ENCODE measurements around the gene DCXR.

Gene DCXR

DNA sequence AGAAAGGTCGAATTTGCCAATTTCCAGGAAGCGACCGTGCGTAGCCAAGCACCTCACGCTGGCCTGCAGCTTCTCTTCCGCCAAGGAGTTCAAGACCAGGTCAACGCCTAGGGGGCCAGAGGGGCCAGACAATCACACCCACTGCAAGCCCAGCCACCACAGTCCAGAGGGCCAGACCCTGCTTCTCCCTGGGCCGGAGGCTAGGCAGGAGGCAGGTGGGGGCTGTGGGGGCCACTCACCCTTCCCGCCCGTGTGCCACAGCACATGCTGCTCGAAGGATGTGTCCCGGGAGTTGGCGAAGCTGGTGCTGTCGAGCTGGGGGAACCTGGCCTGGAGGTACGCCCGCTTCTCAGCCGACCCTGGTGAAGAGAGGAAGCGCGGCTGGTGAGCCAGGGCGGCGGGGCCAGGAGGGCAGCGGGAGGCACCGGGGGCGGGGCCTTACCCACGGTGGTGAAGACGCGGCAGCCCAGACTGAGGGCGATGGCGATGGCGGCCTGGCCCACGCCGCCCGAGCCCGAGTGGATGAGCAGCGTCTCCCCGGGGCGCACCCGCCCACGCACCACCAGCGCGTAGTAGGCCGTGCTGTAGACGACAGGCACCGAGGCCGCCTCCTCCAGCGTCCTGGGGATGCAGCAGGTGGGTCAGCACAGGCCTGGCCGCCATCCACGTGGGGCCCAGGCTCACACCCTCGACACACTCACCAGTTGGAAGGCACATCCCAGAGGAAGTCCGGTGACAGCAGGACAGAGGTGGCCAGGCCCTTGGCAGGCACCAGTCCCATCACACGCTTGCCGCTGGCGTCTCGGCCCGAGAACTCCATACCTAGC, 46.2 kb upstream of the DCXR start:
- DNase-seq (ENCODE audit: low read depth), result no peak
- no peak overlapping the region for H3K4me3 ChIP-seq (ENCODE audit: low read depth, low read length)
- TF ChIP-seq, protein P1, sequence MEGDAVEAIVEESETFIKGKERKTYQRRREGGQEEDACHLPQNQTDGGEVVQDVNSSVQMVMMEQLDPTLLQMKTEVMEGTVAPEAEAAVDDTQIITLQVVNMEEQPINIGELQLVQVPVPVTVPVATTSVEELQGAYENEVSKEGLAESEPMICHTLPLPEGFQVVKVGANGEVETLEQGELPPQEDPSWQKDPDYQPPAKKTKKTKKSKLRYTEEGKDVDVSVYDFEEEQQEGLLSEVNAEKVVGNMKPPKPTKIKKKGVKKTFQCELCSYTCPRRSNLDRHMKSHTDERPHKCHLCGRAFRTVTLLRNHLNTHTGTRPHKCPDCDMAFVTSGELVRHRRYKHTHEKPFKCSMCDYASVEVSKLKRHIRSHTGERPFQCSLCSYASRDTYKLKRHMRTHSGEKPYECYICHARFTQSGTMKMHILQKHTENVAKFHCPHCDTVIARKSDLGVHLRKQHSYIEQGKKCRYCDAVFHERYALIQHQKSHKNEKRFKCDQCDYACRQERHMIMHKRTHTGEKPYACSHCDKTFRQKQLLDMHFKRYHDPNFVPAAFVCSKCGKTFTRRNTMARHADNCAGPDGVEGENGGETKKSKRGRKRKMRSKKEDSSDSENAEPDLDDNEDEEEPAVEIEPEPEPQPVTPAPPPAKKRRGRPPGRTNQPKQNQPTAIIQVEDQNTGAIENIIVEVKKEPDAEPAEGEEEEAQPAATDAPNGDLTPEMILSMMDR (IDR thresholded peaks at IDR 0.05; ENCODE audit: low read depth, low read length), result no peak
- peak; percentile 9 for TF ChIP-seq POLR2A (IDR thresholded peaks at IDR 0.05; ENCODE audit: extremely low read depth, insufficient read length)

DNA sequence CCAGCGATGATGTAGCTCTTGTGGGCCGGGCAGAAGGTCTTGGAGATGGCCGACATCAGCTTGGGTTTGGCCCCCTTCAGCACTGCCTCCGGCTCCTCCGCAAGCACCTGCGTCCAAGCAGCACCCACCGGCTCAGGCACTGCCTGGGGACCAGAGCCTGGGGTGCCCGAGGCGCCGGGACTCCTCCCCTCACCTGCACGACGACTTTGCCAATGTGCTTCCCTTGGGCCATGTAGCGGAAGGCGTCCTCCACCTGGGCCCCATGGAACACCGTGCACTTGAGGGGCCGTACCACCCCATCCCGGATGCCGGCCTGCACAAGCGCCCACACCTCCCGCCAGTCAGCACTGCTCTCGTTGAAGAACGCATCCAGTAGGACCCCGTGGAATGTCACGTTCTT, 45.5 kb upstream of the DCXR start:
- no peak overlapping the region for H3K4me3 ChIP-seq (ENCODE audit: low read depth, low read length)
- TF ChIP-seq, protein P1 (IDR thresholded peaks at IDR 0.05; ENCODE audit: low read depth, low read length), result no peak
- TF ChIP-seq, protein P2, sequence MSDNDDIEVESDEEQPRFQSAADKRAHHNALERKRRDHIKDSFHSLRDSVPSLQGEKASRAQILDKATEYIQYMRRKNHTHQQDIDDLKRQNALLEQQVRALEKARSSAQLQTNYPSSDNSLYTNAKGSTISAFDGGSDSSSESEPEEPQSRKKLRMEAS (IDR thresholded peaks at IDR 0.05; ENCODE audit: low read depth, low read length), result no peak
- TF ChIP-seq POLR2A (IDR thresholded peaks at IDR 0.05; ENCODE audit: extremely low read depth, insufficient read length), result no peak
- TF ChIP-seq MYC (IDR thresholded peaks at IDR 0.05; ENCODE audit: low read depth, low read length), result no peak
- no peak for DNase-seq (ENCODE audit: low read depth)

DNA sequence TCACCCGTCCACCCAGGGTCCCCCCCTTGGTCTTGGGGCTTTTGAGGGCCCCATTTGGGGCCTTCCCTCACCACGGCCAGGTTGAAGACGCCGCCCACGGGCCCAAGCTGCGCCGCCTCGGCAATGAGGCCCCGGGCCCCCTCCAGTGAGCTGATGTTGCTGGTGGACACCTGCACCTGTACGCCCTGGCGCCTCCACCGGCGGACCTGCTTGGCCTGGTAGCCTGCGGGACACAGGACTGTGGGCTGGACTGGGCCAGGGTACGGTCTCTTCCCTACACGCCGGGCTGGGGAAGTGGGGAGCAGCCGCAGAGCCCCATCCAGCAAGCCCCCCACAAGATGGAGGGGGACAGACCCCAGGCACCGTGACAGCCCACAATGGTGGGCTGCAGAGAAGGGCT, 45.0 kb upstream of the DCXR start:
- no peak for TF ChIP-seq MYC (IDR thresholded peaks at IDR 0.05; ENCODE audit: low read depth, low read length)
- TF ChIP-seq POLR2A (IDR thresholded peaks at IDR 0.05; ENCODE audit: extremely low read depth, insufficient read length), result no peak
- TF ChIP-seq, protein P2 (IDR thresholded peaks at IDR 0.05; ENCODE audit: low read depth, low read length), result no peak
- TF ChIP-seq, protein P1 (IDR thresholded peaks at IDR 0.05; ENCODE audit: low read depth, low read length), result no peak

DNA sequence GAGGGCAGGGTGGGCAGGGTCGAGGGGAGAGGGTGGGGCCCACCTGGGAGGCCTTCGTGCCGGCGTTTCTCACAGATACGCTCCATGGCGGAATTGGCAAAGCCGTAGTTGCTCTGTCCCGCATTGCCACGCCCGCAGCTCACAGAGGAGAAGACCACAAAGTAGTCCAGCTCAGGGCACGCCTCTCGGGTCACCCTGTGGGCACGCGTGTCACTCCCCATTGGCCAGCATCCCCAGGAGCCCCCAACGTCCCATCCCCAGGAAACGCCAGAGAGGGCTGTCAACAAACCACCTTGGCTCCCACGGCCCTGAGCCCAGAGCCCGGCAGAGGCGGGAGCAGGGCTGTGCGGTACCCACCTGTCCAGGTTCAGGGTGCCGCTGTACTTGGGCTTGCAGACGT, 44.5 kb upstream of the DCXR start:
- no peak overlapping the region for H3K4me3 ChIP-seq (ENCODE audit: low read depth, low read length)
- DNase-seq (ENCODE audit: low read depth), result no peak
- TF ChIP-seq, protein P1 (IDR thresholded peaks at IDR 0.05; ENCODE audit: low read depth, low read length), result no peak
- peak; percentile 6 for TF ChIP-seq POLR2A (IDR thresholded peaks at IDR 0.05; ENCODE audit: extremely low read depth, insufficient read length)

More for the DNA sequence above, 45.0 kb upstream of the DCXR start:
- H3K4me3 ChIP-seq (ENCODE audit: low read depth, low read length), result no peak overlapping the region
- no peak for DNase-seq (ENCODE audit: low read depth)

DNA sequence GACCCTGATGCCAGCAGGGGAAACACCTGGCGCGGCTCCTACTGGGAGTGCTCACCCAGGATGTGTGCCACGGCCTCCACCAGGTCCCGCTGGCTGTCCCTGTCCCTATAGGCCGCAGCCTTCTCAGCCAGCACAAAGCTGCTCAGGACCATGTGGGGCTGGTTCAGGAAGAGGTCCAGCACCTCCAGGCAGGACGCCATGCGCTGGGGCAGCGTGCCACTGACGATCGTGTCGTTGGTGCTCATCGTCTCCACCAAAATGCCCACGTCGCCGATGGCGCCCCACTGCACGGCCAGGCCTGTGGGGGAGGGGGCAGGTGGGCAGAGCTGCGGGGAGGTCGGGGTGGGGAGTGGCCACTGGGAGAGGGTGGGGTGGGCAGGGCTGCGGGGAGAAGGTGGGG, 44.0 kb upstream of the DCXR start:
- no peak for TF ChIP-seq MYC (IDR thresholded peaks at IDR 0.05; ENCODE audit: low read depth, low read length)
- TF ChIP-seq, protein P2 (IDR thresholded peaks at IDR 0.05; ENCODE audit: low read depth, low read length), result no peak
- no peak for TF ChIP-seq POLR2A (IDR thresholded peaks at IDR 0.05; ENCODE audit: extremely low read depth, insufficient read length)
- TF ChIP-seq, protein P1 (IDR thresholded peaks at IDR 0.05; ENCODE audit: low read depth, low read length), result no peak
- no peak for DNase-seq (ENCODE audit: low read depth)
- no peak overlapping the region for H3K4me3 ChIP-seq (ENCODE audit: low read depth, low read length)
